Gastroesophageal sphincter (tissue), 4 donors: Measurements from ENCODE around the gene TMOD1. TPM values are rescaled to one million over a fixed set of nuclear protein-coding genes. Genes with fewer than 3 reads are reported as not detected.

Experiments used
- ATAC-seq: fragments of 150-250 bp; one replicate; pipeline ENCODE4 v1.9.1; 2016; ENCODE audit warnings: mild to moderate bottlenecking, moderate library complexity
- H3K27ac ChIP-seq, 4 donors: fragments of 200-600 bp; sonication (generic) in 3 of 4; 1 replicate in 3 of 4; 2 replicates in 1 of 4; pipeline ENCODE4 v1.5.1; 2016 to 2019
- H3K27me3 ChIP-seq: fragments of 200-600 bp; sonication (generic); one replicate; pipeline ENCODE4 v1.5.1; 2019
- H3K36me3 ChIP-seq, 2 donors: fragments of 200-600 bp; sonication (generic); one replicate each; pipeline ENCODE4 v1.5.1; 2019; ENCODE audit warnings: control low read depth in 1 of 2
- H3K4me1 ChIP-seq, 3 donors: fragments of 200-600 bp; sonication (generic); 1 replicate in 2 of 3; 2 replicates in 1 of 3; pipeline ENCODE4 v1.5.1; 2016 to 2019; ENCODE audit warnings: control low read depth in 2 of 3
- H3K4me3 ChIP-seq, 2 donors: fragments of 200-600 bp; sonication (generic); one replicate each; pipeline ENCODE4 v1.5.1; 2019; ENCODE audit warnings: mild to moderate bottlenecking in 1 of 2, moderate library complexity in 1 of 2
- H3K9me3 ChIP-seq, 3 donors: fragments of 200-600 bp; sonication (generic); one replicate each; pipeline ENCODE4 v1.5.1; 2017 to 2019; ENCODE audit warnings: control low read depth in 2 of 3
- CTCF ChIP-seq, 4 experiments: fragments of 200-600 bp in 2 of 4; fragments of 450-650 bp in 2 of 4; sonication (generic) in 1 of 4; IDR thresholded peaks; one replicate each; pipeline ENCODE4 v1.5.1; 2017 to 2019; ENCODE audit warnings: antibody characterized with exemption in 4 of 4, mild to moderate bottlenecking in 2 of 4, moderate library complexity in 2 of 4
- EP300 ChIP-seq: sonication (generic); formaldehyde crosslinking; IDR thresholded peaks from one replicate; pipeline ENCODE4 v1.6.1; 2017; ENCODE audit warnings: antibody characterized with exemption, mild to moderate bottlenecking
- POLR2A ChIP-seq, 2 donors: fragments of 450-650 bp; IDR thresholded peaks; one replicate each; pipeline ENCODE4 v1.6.1; 2017; ENCODE audit warnings: antibody characterized with exemption in 2 of 2, mild to moderate bottlenecking in 2 of 2, moderate library complexity in 1 of 2
- POLR2AphosphoS5 ChIP-seq: sonication (generic); formaldehyde crosslinking; IDR thresholded peaks from one replicate; pipeline ENCODE4 v1.6.1; 2017; ENCODE audit warnings: antibody characterized with exemption
- WGBS, 2 donors: methylation state at CpG; one replicate each; pipeline ENCODE4 v1.1.5; 2018; ENCODE audit warnings: low coverage in 1 of 2; 5-methylcytosine and 5-hydroxymethylcytosine counted together
- total RNA-seq, 4 donors: library from RNA; depleted of rRNA; stranded (reverse); fragments of >200 nt; gene quantifications; one replicate each; pipeline ENCODE4 v1.1.0, GENCODE V29; 2016

TMOD1 gene
- total RNA-seq, 4 donors from 2014 or later = 38.6 to 99.6 (median 76.7) TPM

GRCh38 chr9:97534961-97535594 is 33.6 kb downstream of the TMOD1 start:
- Histone ChIP-seq H3K36me3 (peaks cover 0 to 32% of the 10 kb centered on the region in 2 donors), H3K27me3 (no peaks in the 10 kb centered on the region), H3K27ac (peak overlapping the region; percentile 67 to 89 (median 79)), H3K9me3 (peaks cover 0 to 7% (median 0%) of the 10 kb centered on the region in 3 donors), H3K4me1 (peaks cover 11 to 78% (median 24%) of the 10 kb centered on the region in 3 donors), H3K4me3 (no peak overlapping the region)
- 93 to 96% methylated on average over 4 to 7 of the region's 10 CpGs for WGBS, 2 donors
- ATAC-seq = no peak
- no peak for TF ChIP-seq POLR2AphosphoS5
- TF ChIP-seq POLR2A (IDR thresholded peaks at IDR 0.05) = no peak
- TF ChIP-seq EP300 = no peak
- TF ChIP-seq CTCF (IDR thresholded peaks at IDR 0.05) = no peak

- H3K27ac ChIP-seq = peak overlapping the region; percentile 67 to 89 (median 79)
- no peak for TF ChIP-seq EP300
- TF ChIP-seq POLR2A (IDR thresholded peaks at IDR 0.05) = no peak
- no peak for TF ChIP-seq POLR2AphosphoS5
- no peak for TF ChIP-seq CTCF (IDR thresholded peaks at IDR 0.05)
- no peaks in the 10 kb centered on the region for H3K27me3 ChIP-seq
- 25% methylated on average over 1 of the region's 5 CpGs; no CpG with 5 or more reads in 1 of the 2 donors for WGBS, 2 donors
- H3K4me3 ChIP-seq = no peak overlapping the region
- H3K4me1 ChIP-seq = peaks cover 11 to 71% (median 24%) of the 10 kb centered on the region in 3 donors
- peaks cover 0 to 39% of the 10 kb centered on the region in 2 donors for H3K36me3 ChIP-seq
- peak; percentile 46 for ATAC-seq
- H3K9me3 ChIP-seq = peaks cover 0 to 7% (median 0%) of the 10 kb centered on the region in 3 donors
These were observed 34.3 kb downstream of the TMOD1 start for GRCh38 chr9:97535771-97536170.

GRCh38 chr9:97536480-97536879 is 35.0 kb downstream of the TMOD1 start:
- Histone ChIP-seq H3K9me3 (peaks cover 0 to 7% (median 0%) of the 10 kb centered on the region in 3 donors), H3K4me1 (peaks cover 9 to 65% (median 22%) of the 10 kb centered on the region in 3 donors), H3K27me3 (no peaks in the 10 kb centered on the region), H3K27ac (peak overlapping the region; percentile 67 to 89 (median 79)), H3K36me3 (peaks cover 0 to 40% of the 10 kb centered on the region in 2 donors), H3K4me3 (no peak overlapping the region)
- WGBS, 2 donors = 51 to 93% methylated on average over 3 to 5 of the region's 9 CpGs
- peak; percentile 61 for ATAC-seq
- no peak for TF ChIP-seq POLR2A (IDR thresholded peaks at IDR 0.05)
- TF ChIP-seq POLR2AphosphoS5 = no peak
- no peak for TF ChIP-seq EP300
- no peak for TF ChIP-seq CTCF (IDR thresholded peaks at IDR 0.05)

GRCh38 chr9:97543561-97543960 is 42.1 kb downstream of the TMOD1 start:
- ATAC-seq = no peak
- no peak overlapping the region for H3K4me3 ChIP-seq
- no peaks in the 10 kb centered on the region for H3K9me3 ChIP-seq
- no peaks in the 10 kb centered on the region for H3K27me3 ChIP-seq
- peaks cover 0 to 41% of the 10 kb centered on the region in 2 donors for H3K36me3 ChIP-seq
- no peak for TF ChIP-seq EP300
- no peak for TF ChIP-seq CTCF (IDR thresholded peaks at IDR 0.05)
- TF ChIP-seq POLR2A (IDR thresholded peaks at IDR 0.05) = no peak
- TF ChIP-seq POLR2AphosphoS5 = no peak
- H3K4me1 ChIP-seq = peaks cover 0 to 47% (median 0%) of the 10 kb centered on the region in 3 donors
- peak overlapping the region in 3 of 4 donors; percentile 27 to 67 (median 44) for H3K27ac ChIP-seq
- WGBS, 2 donors = 89% methylated on average over 1 of the region's 1 CpG; no CpG with 5 or more reads in 1 of the 2 donors

GRCh38 chr9:97545486-97545885 is 44.0 kb downstream of the TMOD1 start:
- TF ChIP-seq POLR2AphosphoS5 (no peak), EP300 (no peak), POLR2A (IDR thresholded peaks at IDR 0.05) (no peak), CTCF (IDR thresholded peaks at IDR 0.05) (no peak)
- peaks cover 0 to 40% of the 10 kb centered on the region in 2 donors for H3K36me3 ChIP-seq
- ATAC-seq = no peak
- H3K4me1 ChIP-seq = peaks cover 0 to 47% (median 0%) of the 10 kb centered on the region in 3 donors
- peak overlapping the region; percentile 16 to 70 (median 68) for H3K27ac ChIP-seq
- H3K4me3 ChIP-seq = no peak overlapping the region
- WGBS, 2 donors = 40 to 59% methylated on average over 3 to 8 of the region's 8 CpGs
- no peaks in the 10 kb centered on the region for H3K27me3 ChIP-seq
- no peaks in the 10 kb centered on the region for H3K9me3 ChIP-seq
